Left ventricle myocardium inferior (tissue), 1 donor: ENCODE measurements around the gene ANTXR1. TPM values are rescaled to one million over a fixed set of nuclear protein-coding genes. Genes with fewer than 3 reads are reported as not detected.

Experiments used
- DNase-seq: peaks from one replicate; pipeline ENCODE4 v3.0.0-alpha.2; 2020
- H3K27ac ChIP-seq: fragments of 200-600 bp; replicated peaks from 2 replicates; pipeline ENCODE4 v1.8.0; 2021
- H3K27me3 ChIP-seq: fragments of 200-600 bp; 2 replicates; pipeline ENCODE4 v1.8.0; 2021; ENCODE audit warnings: low read depth
- H3K36me3 ChIP-seq: fragments of 200-600 bp; 2 replicates; pipeline ENCODE4 v1.8.0; 2021
- H3K4me1 ChIP-seq: fragments of 200-600 bp; 2 replicates; pipeline ENCODE4 v1.8.0; 2021
- H3K4me3 ChIP-seq: fragments of 200-600 bp; 2 replicates; pipeline ENCODE4 v1.8.0; 2021; ENCODE audit warnings: mild to moderate bottlenecking, moderate library complexity
- H3K9me3 ChIP-seq: fragments of 200-600 bp; replicated peaks from 2 replicates; pipeline ENCODE4 v1.8.0; 2021
- intact Hi-C: fragments of 100-400 bp; cut with micrococcal nuclease; formaldehyde crosslinking; loops from one replicate; pipeline ENCODE4 v1.11.0; 2022
- total RNA-seq: library from RNA; stranded (reverse); fragmentation: NEBNext Ultra II Directional; extraction: Animal tissue kit (Norgen Biotek cat#: 25700); gene quantifications from one replicate; pipeline ENCODE4 v1.2.1, GENCODE V29; 2021
- TF ChIP-seq, protein P1 (sequence below): fragments of 200-600 bp; IDR thresholded peaks from 2 replicates; pipeline ENCODE4 v1.8.0; 2021; ENCODE audit warnings: antibody characterized with exemption, mild to moderate bottlenecking, borderline replicate concordance
- donor health status: DM: no; HTN: yes; CAD: no; lungs with severe emphysema.

Gene ANTXR1
- total RNA-seq, 1 donor from 2014 or later: 23.3 TPM

- intact Hi-C loops: no loop called here
- H3K27me3 ChIP-seq: no peaks in the 10 kb centered on the region
- H3K27ac ChIP-seq: peak overlapping the region; percentile 11
- peaks cover 8% of the 10 kb centered on the region for H3K4me1 ChIP-seq
- H3K4me3 ChIP-seq: no peak overlapping the region
- no peaks in the 10 kb centered on the region for H3K9me3 ChIP-seq
- no peak for DNase-seq
- H3K36me3 ChIP-seq: peaks cover 7% of the 10 kb centered on the region
- TF ChIP-seq, protein P1, sequence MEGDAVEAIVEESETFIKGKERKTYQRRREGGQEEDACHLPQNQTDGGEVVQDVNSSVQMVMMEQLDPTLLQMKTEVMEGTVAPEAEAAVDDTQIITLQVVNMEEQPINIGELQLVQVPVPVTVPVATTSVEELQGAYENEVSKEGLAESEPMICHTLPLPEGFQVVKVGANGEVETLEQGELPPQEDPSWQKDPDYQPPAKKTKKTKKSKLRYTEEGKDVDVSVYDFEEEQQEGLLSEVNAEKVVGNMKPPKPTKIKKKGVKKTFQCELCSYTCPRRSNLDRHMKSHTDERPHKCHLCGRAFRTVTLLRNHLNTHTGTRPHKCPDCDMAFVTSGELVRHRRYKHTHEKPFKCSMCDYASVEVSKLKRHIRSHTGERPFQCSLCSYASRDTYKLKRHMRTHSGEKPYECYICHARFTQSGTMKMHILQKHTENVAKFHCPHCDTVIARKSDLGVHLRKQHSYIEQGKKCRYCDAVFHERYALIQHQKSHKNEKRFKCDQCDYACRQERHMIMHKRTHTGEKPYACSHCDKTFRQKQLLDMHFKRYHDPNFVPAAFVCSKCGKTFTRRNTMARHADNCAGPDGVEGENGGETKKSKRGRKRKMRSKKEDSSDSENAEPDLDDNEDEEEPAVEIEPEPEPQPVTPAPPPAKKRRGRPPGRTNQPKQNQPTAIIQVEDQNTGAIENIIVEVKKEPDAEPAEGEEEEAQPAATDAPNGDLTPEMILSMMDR: no peak
Observed at GRCh38 chr2:69088466-69088865, 75.5 kb downstream of the ANTXR1 start.

- Histone ChIP-seq H3K4me1 (peaks cover 3% of the 10 kb centered on the region), H3K27ac (no peak overlapping the region), H3K4me3 (no peak overlapping the region), H3K36me3 (peaks cover 7% of the 10 kb centered on the region), H3K9me3 (no peaks in the 10 kb centered on the region), H3K27me3 (no peaks in the 10 kb centered on the region)
- intact Hi-C loops: no loop called here
- no peak for DNase-seq
- TF ChIP-seq, protein P1: no peak
Observed at GRCh38 chr2:69089266-69089665, 76.3 kb downstream of the ANTXR1 start.

DNA sequence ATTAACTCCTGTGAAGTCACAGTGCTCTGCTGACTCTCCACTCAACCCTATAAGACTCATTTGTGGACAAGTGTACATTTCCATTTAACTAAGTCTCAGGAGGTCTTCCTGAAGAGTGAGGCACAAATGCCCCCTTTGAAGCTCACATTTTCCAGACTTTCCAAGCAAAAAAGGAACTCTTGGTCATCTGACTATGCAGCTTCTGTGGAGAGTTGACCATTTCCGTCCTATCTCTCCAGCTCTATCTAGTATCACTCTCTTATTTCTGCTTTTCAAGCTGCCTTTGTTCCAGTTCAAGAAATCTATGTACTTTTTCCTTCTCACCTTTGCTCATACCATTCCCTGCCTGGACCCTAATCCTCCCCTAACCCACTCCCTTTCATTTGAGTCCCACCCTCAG is 77.0 kb downstream of the ANTXR1 start:
- Histone ChIP-seq H3K9me3 (no peaks in the 10 kb centered on the region), H3K4me1 (peaks cover 9% of the 10 kb centered on the region), H3K4me3 (no peak overlapping the region), H3K27ac (peak overlapping the region; percentile 10), H3K27me3 (no peaks in the 10 kb centered on the region), H3K36me3 (peaks cover 7% of the 10 kb centered on the region)
- DNase-seq: no peak
- TF ChIP-seq, protein P1: no peak
- intact Hi-C loops: no loop called here

DNA sequence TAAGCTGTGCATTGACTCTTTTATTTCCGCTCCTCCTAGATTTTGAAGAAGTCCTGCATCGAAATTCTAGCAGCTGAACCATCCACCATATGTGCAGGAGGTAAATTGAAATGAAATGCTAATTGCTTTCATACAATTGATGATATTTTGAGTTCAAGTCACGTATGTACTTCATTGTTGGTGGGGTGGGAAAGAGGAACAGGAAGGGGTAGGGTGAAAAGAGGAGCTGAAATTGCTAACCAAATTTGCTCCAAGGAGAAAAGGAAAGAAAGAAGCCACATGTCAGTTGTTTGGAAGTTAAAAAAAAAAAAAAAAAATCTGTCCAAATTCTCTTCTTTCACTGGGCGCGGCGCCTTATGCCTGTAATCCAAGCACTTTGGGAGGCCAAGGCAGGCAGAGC is 77.8 kb downstream of the ANTXR1 start:
- TF ChIP-seq, protein P1: no peak
- Histone ChIP-seq H3K36me3 (peaks cover 7% of the 10 kb centered on the region), H3K4me1 (peaks cover 10% of the 10 kb centered on the region), H3K27ac (no peak overlapping the region), H3K9me3 (no peaks in the 10 kb centered on the region), H3K27me3 (no peaks in the 10 kb centered on the region), H3K4me3 (no peak overlapping the region)
- intact Hi-C loops: no loop called here
- no peak for DNase-seq

DNA sequence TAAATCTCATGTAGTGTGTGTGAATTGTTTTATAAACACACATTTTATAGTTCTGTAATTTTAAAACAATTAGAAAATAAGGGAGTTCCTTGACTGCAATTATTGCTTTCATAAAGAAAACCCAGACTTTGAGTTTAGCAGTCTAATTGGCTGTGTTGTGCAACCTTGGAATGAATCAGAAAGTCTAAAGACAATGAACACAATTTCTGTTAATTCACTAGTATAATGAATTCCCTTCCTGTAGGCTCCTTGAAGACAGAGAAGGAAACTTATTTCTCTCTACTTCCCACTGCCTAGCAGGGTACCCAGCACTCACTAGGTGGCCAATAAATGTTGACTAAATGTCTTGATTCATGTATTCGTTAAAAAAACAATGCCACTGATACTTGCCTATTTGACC is 79.9 kb downstream of the ANTXR1 start:
- Histone ChIP-seq H3K4me1 (peaks cover 25% of the 10 kb centered on the region), H3K27me3 (no peaks in the 10 kb centered on the region), H3K4me3 (no peak overlapping the region), H3K27ac (no peak overlapping the region), H3K36me3 (peaks cover 7% of the 10 kb centered on the region), H3K9me3 (no peaks in the 10 kb centered on the region)
- DNase-seq: no peak
- TF ChIP-seq, protein P1: no peak
- intact Hi-C loops: no loop called here

DNA sequence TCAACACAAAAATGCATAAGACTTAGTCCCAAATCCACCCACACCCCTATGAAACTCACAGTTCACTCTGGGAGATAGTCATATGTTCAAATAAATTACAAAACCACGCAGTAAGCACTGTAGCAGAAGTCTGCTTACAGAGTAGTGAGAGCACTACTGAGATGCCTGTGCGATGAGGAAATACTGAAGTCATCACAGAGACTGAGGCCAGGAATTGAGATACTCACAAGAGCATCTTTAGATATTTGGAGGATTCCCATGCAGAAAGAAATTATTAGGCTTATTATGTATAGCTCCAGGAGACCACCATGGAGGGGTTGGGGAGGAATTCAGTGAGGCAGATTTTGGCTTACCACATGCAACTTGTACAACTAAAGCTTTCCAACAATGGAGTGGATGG is 82.3 kb downstream of the ANTXR1 start:
- Histone ChIP-seq H3K4me3 (no peak overlapping the region), H3K27ac (peak overlapping the region; percentile 38), H3K9me3 (no peaks in the 10 kb centered on the region), H3K27me3 (no peaks in the 10 kb centered on the region), H3K4me1 (peaks cover 36% of the 10 kb centered on the region), H3K36me3 (peaks cover 7% of the 10 kb centered on the region)
- no peak for DNase-seq
- intact Hi-C loops: no loop called here
- TF ChIP-seq, protein P1: no peak
